GM06990 (cell line): ENCODE results near the gene YLPM1.

Experiments used
- DNase-seq: peaks from one replicate; pipeline ENCODE4 v3.0.0-alpha.2; 2011; ENCODE audit not compliant: insufficient read length; ENCODE audit errors: extremely low read depth
- H3K27me3 ChIP-seq: replicated peaks from 2 replicates; pipeline ENCODE4 v1.6.0; 2011; ENCODE audit warnings: low read length; ENCODE audit not compliant: control insufficient read depth, insufficient read depth
- H3K36me3 ChIP-seq: 2 replicates; pipeline ENCODE4 v1.5.1; 2011; ENCODE audit warnings: low read length; ENCODE audit not compliant: control insufficient read depth, insufficient read depth
- H3K4me3 ChIP-seq: replicated peaks from 2 replicates; pipeline ENCODE4 v1.5.1; 2011; ENCODE audit warnings: low read depth, mild to moderate bottlenecking, control low read depth, low read length
- CTCF ChIP-seq: IDR thresholded peaks from 2 replicates; pipeline ENCODE4 v1.5.1; 2011; ENCODE audit warnings: low read length, control low read depth, mild to moderate bottlenecking, inconsistent platforms; ENCODE audit not compliant: insufficient read depth, poor library complexity, severe bottlenecking

Gene YLPM1

GRCh38 chr14:74762917-74763802 lies at the start of gene YLPM1:
Gene YLPM1, plus strand, starts transcription at chr14:74763316. Its CDS starts 174 bp downstream, at chr14:74763490.
- peak; percentile 60 for TF ChIP-seq CTCF
- no peaks in the 10 kb centered on the region; the same call in 1 of the 2 replicates for H3K36me3 ChIP-seq
- peak; percentile 95 for DNase-seq
- H3K4me3 ChIP-seq, result peak within 1 kb of the TSS; percentile 94
- H3K27me3 ChIP-seq, result no peaks in the 10 kb centered on the region

GRCh38 chr14:74713395-74713735 lies 49.8 kb upstream of the YLPM1 start:
- no peaks in the 10 kb centered on the region; the same call in 1 of the 2 replicates for H3K36me3 ChIP-seq
- no peaks in the 10 kb centered on the region for H3K27me3 ChIP-seq
- peak overlapping the region; percentile 90 for H3K4me3 ChIP-seq
- no peak for DNase-seq
- TF ChIP-seq CTCF, result no peak

GRCh38 chr14:74720526-74720925 lies 42.6 kb upstream of the YLPM1 start:
- H3K4me3 ChIP-seq, result no peak overlapping the region

GRCh38 chr14:74723134-74723533 lies 40.0 kb upstream of the YLPM1 start:
- H3K4me3 ChIP-seq, result no peak overlapping the region
- DNase-seq, result no peak
- no peak for TF ChIP-seq CTCF
- peaks cover 4% of the 10 kb centered on the region for H3K36me3 ChIP-seq
- no peaks in the 10 kb centered on the region for H3K27me3 ChIP-seq

More at GRCh38 chr14:74720526-74720925, 42.6 kb upstream of the YLPM1 start:
- no peak for DNase-seq
- Histone ChIP-seq H3K27me3 (no peaks in the 10 kb centered on the region), H3K36me3 (peaks cover 4% of the 10 kb centered on the region)
- no peak for TF ChIP-seq CTCF

- no peak for TF ChIP-seq CTCF
- Histone ChIP-seq H3K27me3 (no peaks in the 10 kb centered on the region), H3K4me3 (no peak overlapping the region), H3K36me3 (peaks cover 8% of the 10 kb centered on the region)
- no peak for DNase-seq
Measured at GRCh38 chr14:74732387-74732786, 30.7 kb upstream of the YLPM1 start.
